UCSD-AML1 (cell line): ENCODE data around the gene PRR14.

Source experiments
- DNase-seq: peaks from one replicate; lab custom pipeline; 2025; ENCODE audit not compliant: unreplicated experiment; lab: John Stamatoyannopoulos, UW

The PRR14 gene

GRCh38 chr16:30650369-30651123 lies at the start of gene PRR14:
Gene PRR14 (plus strand): TSS chr16:30650960. CDS start chr16:30651646, 686 bp downstream.
- DNase-seq: peak; percentile 100

GRCh38 chr16:30601966-30602365 lies 48.8 kb upstream of the PRR14 start:
- no peak for DNase-seq

- DNase-seq: no peak
Measured at GRCh38 chr16:30602616-30603277, 48.0 kb upstream of the PRR14 start.

DNA sequence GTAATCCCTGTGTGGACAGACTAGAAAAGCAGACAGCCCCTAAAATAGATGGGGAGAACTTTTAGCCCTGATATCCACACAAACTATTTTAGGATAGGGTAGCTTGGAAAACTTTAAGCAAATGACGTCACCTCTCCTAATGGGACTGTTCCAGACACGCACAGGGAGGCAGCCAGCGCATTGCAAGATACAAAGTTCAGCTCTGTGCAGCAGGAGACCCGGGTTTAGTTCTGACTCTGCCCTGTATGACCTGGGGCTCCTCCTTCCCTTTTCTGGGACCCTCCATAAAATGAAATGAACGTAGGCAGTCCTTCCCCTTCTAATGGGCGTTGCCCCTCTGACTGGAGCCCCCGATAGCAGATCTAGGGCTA lies 46.8 kb upstream of the PRR14 start:
- no peak for DNase-seq

DNA sequence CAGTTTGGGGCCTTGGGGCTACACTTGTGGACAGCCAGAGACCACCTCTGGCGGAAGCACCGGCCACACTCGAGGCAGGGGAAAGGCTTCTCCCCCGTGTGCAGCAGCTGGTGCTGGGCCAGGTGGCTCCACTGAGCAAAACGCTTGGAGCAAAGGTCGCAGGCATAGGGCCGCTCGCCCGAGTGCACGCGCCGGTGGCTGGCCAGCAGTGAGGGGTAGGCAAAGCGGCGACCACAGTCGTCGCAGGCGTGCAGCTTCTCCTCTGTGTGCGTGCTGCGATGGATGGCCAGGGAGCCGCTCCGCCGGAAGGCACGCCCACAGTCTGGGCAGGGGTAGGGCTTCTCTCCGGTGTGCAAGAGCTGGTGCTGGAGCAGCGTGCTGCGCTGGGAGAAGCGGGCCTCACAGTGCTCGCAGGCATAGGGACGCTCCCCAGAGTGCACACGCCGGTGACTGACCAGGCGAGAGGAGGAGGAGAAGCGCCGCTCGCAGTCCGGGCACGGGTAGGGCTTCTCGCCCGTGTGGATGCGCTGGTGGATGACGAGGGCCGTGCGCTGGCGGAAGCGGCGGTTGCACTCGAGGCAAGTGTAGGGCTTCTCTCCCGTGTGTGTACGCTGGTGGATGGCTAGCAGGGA lies 46.3 kb upstream of the PRR14 start:
- DNase-seq: no peak

DNA sequence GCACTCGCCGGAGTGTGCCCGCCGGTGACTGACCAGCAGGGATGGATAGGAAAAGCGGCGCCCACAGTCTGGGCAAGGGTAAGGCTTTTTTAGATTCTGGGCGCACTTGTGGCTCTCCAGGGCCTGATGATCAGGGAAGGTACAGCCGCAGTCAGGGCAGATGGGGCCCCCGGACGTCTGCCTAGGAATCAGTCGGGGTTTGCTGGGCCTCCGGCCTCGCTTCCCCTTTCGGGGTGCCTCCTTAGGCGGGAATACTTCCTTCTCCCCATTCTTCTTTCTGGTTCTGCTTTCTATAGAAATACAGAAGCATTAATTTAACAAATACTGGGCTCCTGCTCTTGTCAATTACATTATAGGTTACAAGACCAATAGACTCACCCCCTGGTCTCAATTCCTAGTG lies 45.6 kb upstream of the PRR14 start:
- DNase-seq: no peak

- DNase-seq: no peak
Measured at GRCh38 chr16:30606004-30606403, 44.8 kb upstream of the PRR14 start.

GRCh38 chr16:30609002-30609925 lies 41.5 kb upstream of the PRR14 start:
- DNase-seq: peak; percentile 70

DNA sequence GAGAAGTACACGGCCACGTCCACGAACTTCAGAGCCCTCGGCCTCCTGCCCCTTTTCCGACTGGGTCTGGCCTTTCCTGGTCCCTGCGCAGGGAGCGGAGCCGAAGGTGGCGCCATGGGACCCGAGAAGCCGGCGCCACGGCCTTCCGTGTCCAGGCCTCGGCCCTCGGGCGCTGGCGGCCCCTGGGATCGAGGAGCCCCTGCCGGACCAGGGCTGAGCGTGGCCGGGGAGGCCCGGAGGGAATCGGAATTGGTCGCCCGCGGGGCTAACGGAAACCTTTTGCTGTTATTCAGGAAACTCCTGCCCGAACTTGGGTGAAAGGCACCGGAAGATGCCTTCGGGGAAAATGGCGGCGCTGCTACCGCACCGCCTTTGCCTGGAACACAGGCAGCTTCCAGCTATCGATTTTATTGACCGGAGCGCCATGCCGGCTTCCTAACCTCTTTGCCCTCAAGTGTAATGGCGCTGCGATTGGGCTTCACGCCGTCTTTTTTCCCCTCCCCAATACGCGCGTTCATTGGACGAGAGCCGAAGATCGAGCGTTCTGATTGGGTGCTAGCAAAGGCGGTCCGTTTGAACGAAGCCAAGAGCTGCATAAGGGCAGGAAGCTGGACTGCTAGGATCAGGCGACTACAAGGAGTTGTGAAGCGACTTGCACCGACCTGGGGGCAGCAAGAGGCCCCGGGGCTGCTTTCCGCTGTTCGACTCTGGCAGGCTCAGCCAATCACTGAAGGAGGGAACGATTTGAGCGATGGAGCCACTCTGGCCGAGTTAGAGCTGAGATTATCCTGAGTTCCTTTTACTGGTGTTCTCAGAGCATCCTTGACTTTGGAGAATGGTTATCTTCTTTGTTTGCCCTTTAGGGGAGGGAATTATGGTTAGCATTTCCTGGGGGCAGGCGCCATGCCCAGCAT lies 40.6 kb upstream of the PRR14 start, which contains the start of gene ZNF689:
TSS of gene ZNF689 (minus strand) at position 464 of the 914 bp plus-strand sequence. CDS start at position 116, 348 bp downstream.
- DNase-seq: peak; percentile 96

GRCh38 chr16:30615358-30616091 lies 35.2 kb upstream of the PRR14 start:
- DNase-seq: peak; percentile 83

DNA sequence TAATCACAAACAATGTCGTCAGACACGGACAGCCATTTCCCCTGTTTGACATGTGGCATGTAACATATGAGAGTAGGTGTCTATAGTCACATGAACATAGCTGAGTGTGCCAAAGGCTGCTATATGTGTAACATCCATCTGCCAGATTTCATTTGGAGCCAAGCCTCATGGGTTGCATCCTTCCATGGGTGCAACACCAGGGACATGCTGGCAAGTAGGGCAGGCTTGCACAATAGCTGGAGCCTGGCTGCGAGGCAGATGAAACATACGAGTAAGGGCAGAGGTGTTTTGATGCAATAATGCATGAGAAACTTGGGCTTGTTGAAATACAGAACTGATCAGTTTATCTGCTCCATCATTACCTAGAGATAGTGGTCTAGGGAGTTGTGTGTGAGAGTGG lies 31.6 kb upstream of the PRR14 start:
- no peak for DNase-seq

GRCh38 chr16:30619638-30620037 lies 31.1 kb upstream of the PRR14 start:
- DNase-seq: no peak

GRCh38 chr16:30620169-30620568 lies 30.6 kb upstream of the PRR14 start:
- DNase-seq: no peak

DNA sequence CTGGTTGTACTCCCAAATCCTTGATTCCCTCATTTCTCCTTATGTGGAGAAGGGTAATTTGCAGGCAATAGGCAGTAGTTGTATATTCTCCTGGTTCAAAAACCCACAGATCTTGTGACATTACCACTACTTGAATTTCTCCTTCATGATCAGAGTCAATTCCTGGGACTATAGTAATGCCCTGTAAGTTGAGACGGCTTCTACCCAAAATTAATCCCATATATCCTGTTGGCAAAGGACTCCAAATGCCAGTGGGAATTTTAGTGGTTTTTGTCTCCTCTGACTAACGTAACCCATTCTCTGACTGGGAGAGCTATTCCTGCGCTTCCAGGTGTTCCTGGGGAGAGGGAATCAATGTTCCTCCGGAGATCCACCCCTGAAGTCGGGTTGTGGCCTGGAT lies 29.0 kb upstream of the PRR14 start:
- DNase-seq: no peak

DNA sequence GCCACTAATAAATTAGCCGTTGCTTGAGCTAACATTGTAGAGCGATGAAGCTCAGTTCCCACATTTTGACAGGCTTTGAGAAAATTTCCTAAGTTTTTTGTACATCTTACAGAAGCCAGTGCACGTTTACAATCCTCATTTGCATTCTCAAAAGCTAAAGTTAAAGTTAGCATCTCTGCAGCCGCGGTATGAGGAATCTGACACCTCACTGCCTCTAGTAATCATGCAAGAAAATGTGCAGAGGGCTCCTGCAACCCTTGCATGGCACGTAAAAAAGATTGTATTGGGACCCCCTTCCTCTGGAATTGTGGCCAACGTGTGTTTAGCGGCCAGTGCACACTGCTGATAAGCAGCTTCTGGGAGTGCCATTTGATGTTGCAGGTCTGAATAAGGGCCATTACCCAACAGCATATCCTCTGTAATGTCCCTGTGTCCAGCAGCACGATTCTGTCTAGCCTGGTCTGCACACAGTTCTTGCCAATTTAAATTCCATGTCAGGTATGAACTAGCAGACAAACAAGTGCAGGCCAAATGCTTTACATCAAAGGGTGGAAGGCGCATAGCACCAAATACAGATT lies 28.2 kb upstream of the PRR14 start:
- no peak for DNase-seq

GRCh38 chr16:30623536-30624283 lies 27.1 kb upstream of the PRR14 start:
- no peak for DNase-seq

GRCh38 chr16:30626236-30626635 lies 24.5 kb upstream of the PRR14 start:
- DNase-seq: no peak
